MM.1S (cell line): ENCODE data around the gene MPL.

Source experiments
- DNase-seq: peaks from one replicate; pipeline ENCODE4 v3.0.0-alpha.2; 2015
- H2AFZ ChIP-seq: fragments of 300-600 bp; sonication (generic); 2 replicates; pipeline ENCODE4 v1.6.0; 2016; ENCODE audit warnings: antibody characterized with exemption, low read length
- H3F3A ChIP-seq: fragments of 300-600 bp; sonication (generic); 2 replicates; pipeline ENCODE4 v1.6.1; 2016; ENCODE audit warnings: mild to moderate bottlenecking, antibody characterized with exemption, low read length, moderate library complexity, mixed read lengths; ENCODE audit not compliant: insufficient read depth
- H3K27ac ChIP-seq: fragments of 300-600 bp; sonication (generic); 2 replicates; pipeline ENCODE4 v1.5.1; 2016; ENCODE audit warnings: mild to moderate bottlenecking, low read length
- H3K27me3 ChIP-seq: fragments of 300-600 bp; sonication (generic); replicated peaks from 2 replicates; pipeline ENCODE4 v1.6.0; 2016; ENCODE audit warnings: low read length; ENCODE audit not compliant: insufficient read depth
- H3K36me3 ChIP-seq: fragments of 300-600 bp; sonication (generic); replicated peaks from 2 replicates; pipeline ENCODE4 v1.6.1; 2016; ENCODE audit warnings: mild to moderate bottlenecking, low read length, mixed read lengths; ENCODE audit not compliant: insufficient read depth
- H3K4me1 ChIP-seq: fragments of 300-600 bp; sonication (generic); 2 replicates; pipeline ENCODE4 v1.6.1; 2016; ENCODE audit warnings: low read length, mixed read lengths
- H3K4me2 ChIP-seq: fragments of 300-600 bp; sonication (generic); 2 replicates; pipeline ENCODE4 v1.6.0; 2016; ENCODE audit warnings: low read depth, low read length
- H3K4me3 ChIP-seq: fragments of 300-600 bp; sonication (generic); 2 replicates; pipeline ENCODE4 v1.5.1; 2016; ENCODE audit warnings: low read length, mixed read lengths
- H3K79me2 ChIP-seq: fragments of 300-600 bp; sonication (generic); 2 replicates; pipeline ENCODE4 v1.6.1; 2016; ENCODE audit warnings: mixed run types, low read length, mixed read lengths
- H3K9ac ChIP-seq: fragments of 300-600 bp; sonication (generic); 2 replicates; pipeline ENCODE4 v1.6.1; 2016; ENCODE audit warnings: low read length, mixed read lengths
- H3K9me2 ChIP-seq: fragments of 300-600 bp; sonication (generic); replicated peaks from 2 replicates; pipeline ENCODE4 v1.6.1; 2016; ENCODE audit warnings: mild to moderate bottlenecking, low read length, mixed read lengths; ENCODE audit not compliant: insufficient read depth
- H3K9me3 ChIP-seq: fragments of 300-600 bp; sonication (generic); replicated peaks from 2 replicates; pipeline ENCODE4 v1.6.1; 2016; ENCODE audit warnings: mild to moderate bottlenecking, low read length, mixed read lengths; ENCODE audit not compliant: insufficient read depth
- H4K20me1 ChIP-seq: fragments of 300-600 bp; sonication (generic); 2 replicates; pipeline ENCODE4 v1.6.1; 2016; ENCODE audit warnings: mild to moderate bottlenecking, low read length, moderate library complexity, mixed read lengths; ENCODE audit not compliant: insufficient read depth
- CTCF ChIP-seq: fragments of 300-600 bp; sonication (generic); IDR thresholded peaks from 2 replicates; pipeline ENCODE4 v1.5.1; 2016; ENCODE audit warnings: antibody characterized with exemption, low read length, mixed read lengths
- EZH2 ChIP-seq: fragments of 300-600 bp; sonication (generic); optimal IDR thresholded peaks from 2 replicates; pipeline ENCODE3; 2017; ENCODE audit warnings: low read depth, mild to moderate bottlenecking, antibody characterized with exemption, low read length, mixed read lengths
- EZH2phosphoT487 ChIP-seq: fragments of 300-600 bp; sonication (generic); IDR thresholded peaks from 2 replicates; pipeline ENCODE4 v1.6.1; 2018; ENCODE audit warnings: antibody characterized with exemption, low read length

MPL gene

DNA sequence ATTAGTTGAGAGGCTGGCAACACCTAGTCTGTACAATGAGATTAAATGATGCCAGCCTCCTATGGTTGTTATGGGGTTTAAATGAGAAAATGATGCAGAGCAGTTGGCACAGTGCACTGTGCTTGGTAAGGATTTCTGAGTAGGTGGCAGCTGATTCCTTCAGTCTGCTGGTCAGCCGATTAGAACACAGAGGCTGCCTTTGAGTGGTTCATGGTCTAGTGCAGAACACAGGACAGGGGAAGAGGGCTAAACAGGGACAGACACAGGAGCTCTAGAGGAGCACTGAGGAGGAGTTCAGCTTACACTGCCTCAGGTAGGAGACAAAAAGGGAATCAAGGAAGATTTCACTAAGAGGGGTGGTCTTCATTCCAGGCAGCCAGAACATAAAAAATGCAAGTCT is 35.4 kb upstream of the MPL start:
- TF ChIP-seq CTCF: no peak
- TF ChIP-seq EZH2phosphoT487: no peak
- no peak for TF ChIP-seq EZH2
- no peak overlapping the region for H2AFZ ChIP-seq

GRCh38 chr1:43302721-43303470 is 34.7 kb upstream of the MPL start:
- Histone ChIP-seq H3K9ac (no peak overlapping the region), H3K27me3 (peaks cover 24% of the 10 kb centered on the region), H3K79me2 (no peaks in the 10 kb centered on the region), H4K20me1 (no peaks in the 10 kb centered on the region), H3K27ac (no peak overlapping the region), H3K4me3 (no peak overlapping the region), H3K9me3 (no peaks in the 10 kb centered on the region), H3K4me2 (no peak overlapping the region), H3K36me3 (no peaks in the 10 kb centered on the region), H3K9me2 (no peaks in the 10 kb centered on the region), H3F3A (no peaks in the 10 kb centered on the region), H3K4me1 (no peaks in the 10 kb centered on the region), H2AFZ (no peak overlapping the region)
- TF ChIP-seq EZH2phosphoT487 (no peak), EZH2 (no peak), CTCF (no peak)
- no peak for DNase-seq

More for the DNA sequence above, 35.4 kb upstream of the MPL start:
- Histone ChIP-seq H4K20me1 (no peaks in the 10 kb centered on the region), H3K79me2 (no peaks in the 10 kb centered on the region), H3K9me2 (no peaks in the 10 kb centered on the region), H3K36me3 (no peaks in the 10 kb centered on the region), H3K4me1 (no peaks in the 10 kb centered on the region), H3K27me3 (peaks cover 20% of the 10 kb centered on the region), H3K4me2 (no peak overlapping the region), H3K4me3 (no peak overlapping the region), H3F3A (no peaks in the 10 kb centered on the region), H3K9me3 (no peaks in the 10 kb centered on the region), H3K27ac (no peak overlapping the region), H3K9ac (no peak overlapping the region)
- DNase-seq: no peak

DNA sequence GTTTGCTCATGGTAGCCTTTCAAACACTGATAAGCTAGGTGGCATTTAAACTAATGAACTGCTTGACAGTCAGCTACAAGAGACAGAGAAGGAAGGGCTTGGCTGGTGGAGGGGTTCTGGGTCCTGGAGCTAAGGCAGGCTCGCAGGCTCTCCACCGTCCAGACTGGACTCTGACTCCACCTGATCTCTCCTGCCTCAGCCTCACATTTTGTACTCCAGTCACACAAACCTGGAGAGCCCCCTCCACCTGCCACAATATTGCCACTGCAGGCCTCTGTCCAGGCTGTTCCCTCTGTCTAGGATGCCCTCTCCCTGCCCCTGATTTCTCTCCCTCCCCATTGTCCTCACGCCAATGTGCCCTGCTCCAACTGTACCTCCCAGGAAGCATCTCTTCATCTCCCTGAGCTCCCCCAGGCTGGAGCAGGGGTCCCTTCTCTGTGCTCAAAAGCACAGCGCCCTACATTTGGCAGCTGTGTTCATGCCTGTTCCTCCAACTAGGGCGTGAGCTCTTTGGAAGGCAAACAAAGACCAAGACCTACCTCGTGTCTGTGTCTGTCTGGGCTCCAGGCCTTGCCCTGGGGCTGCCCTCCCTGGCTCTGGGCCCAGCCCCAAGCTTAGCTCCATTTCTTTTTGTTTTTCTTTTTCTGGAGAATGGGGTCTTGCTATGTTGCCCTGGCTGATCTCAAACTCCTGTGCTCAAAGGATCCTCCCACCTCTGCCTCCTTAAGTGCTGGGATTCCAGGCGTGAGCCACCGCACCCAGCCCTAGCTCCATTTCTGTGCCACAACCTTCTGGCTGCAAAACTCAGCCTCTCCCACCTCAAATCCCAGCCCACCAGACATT is 33.9 kb upstream of the MPL start:
- H3K36me3 ChIP-seq: no peaks in the 10 kb centered on the region
- H2AFZ ChIP-seq: no peak overlapping the region
- H3K27me3 ChIP-seq: peaks cover 24% of the 10 kb centered on the region
- H3K4me3 ChIP-seq: no peak overlapping the region
- no peak overlapping the region for H3K4me2 ChIP-seq
- H3K9me3 ChIP-seq: no peaks in the 10 kb centered on the region
- TF ChIP-seq CTCF (no peak), EZH2phosphoT487 (no peak)
- no peaks in the 10 kb centered on the region for H3F3A ChIP-seq
- H3K4me1 ChIP-seq: no peaks in the 10 kb centered on the region
- no peak overlapping the region for H3K9ac ChIP-seq
- no peak overlapping the region for H3K27ac ChIP-seq
- H3K9me2 ChIP-seq: no peaks in the 10 kb centered on the region
- no peak for DNase-seq
- no peaks in the 10 kb centered on the region for H3K79me2 ChIP-seq
- H4K20me1 ChIP-seq: no peaks in the 10 kb centered on the region
